Muscle of back (tissue), 11 donors: ENCODE data around the gene GRB2. TPM values are rescaled to one million over a fixed set of nuclear protein-coding genes. Genes with fewer than 3 reads are reported as not detected.
"Not testable (repeated sequence)": the region's sequence is repeated elsewhere in the genome, so short reads cannot be mapped to it uniquely, and the experiment has no call there.

ENCODE experiments used
- DNase-seq, 3 donors: peaks; one replicate each; pipeline versions ENCODE4 v3.0.0 to v3.0.0-alpha.2; 2013
- polyA plus RNA-seq, 10 donors: library from polyadenylated mRNA; unstranded; fragments of 120-200 nt; gene quantifications; one replicate each; pipeline ENCODE4 v1.2.1, GENCODE V29; 2013; ENCODE audit not compliant: insufficient read length in 10 of 10

GRB2 gene
- polyA plus RNA-seq, 10 donors, result 130 to 193 (median 151) TPM

DNA sequence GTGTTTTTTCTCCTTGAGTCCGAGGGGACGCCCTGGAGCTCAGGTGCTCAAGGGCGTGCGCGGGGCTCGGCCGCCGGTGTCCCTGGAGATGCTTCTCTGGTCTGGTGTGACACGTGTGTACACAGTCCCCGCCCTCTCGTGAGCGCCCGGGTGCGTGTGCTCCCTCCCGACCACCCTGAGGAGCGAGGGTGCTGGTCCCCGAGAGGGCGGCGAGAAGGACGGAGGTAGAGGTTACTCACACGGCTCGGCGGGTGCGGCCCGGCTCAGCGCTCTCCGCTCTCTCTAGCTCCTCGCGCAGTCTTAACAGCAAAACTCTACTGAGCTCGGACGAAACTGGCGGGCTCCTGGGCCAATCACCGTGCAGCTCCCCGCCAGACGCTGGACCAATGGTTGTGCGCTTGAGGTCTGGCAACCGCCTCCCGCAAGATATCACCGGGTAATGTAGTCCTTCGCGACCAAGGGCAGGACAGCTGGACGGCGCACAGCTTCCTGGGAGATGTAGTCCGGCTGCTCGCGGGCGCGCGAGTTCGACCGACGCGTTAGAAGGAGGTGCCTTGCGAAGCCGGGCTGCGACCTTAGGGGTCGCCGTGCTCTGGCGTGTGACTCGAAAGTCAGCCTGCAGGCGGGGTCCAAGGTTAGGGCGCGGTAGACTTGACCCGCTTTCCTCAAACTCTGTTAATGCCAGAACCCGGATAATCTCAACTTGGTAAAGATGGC is 116.2 kb downstream of the GRB2 start, which contains the start of gene SLC25A19:
Gene SLC25A19, minus strand, starts transcription at position 319 of the 717 bp plus-strand sequence. CDS start 2,669 bp downstream, outside the sequence.
- peak; percentile 98 to 99 (median 99) for DNase-seq

DNA sequence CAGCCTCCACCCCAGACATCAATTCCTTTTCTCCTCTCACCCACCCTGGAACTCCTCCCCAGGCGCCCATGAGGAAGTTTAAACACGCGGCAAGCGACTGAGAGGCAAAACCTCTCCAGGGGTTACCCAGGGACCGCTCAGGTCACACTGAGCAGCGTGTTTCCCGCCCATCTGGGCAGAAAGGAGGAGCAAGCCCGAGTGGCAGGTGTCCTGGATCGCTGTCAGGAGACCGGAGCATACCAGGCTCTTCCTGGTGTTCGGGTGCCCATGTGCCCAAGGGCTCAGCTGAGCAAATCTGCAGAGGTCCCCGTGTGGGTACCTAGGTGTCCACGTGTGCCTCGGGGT is 116.7 kb downstream of the GRB2 start:
- DNase-seq, result no peak

DNA sequence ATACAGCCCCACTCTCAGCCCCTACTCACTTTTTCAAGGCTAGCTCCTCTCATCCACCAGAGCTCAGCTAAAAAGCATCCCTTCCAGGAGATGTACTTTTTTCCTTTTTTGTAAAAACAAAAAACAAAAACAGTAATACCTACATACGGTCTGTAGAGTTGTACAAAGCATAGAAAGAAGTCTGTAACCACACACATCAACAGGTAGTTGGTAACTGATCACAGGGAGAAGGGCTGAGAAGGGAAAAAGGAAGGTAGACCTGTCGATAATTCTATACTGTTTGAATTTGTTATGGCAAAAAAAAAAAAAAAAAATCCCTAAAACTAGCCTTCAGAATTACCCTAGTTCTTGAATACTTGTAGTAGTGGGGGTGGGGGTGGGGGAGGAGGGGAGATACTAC is 117.1 kb downstream of the GRB2 start:
- no peak for DNase-seq

DNA sequence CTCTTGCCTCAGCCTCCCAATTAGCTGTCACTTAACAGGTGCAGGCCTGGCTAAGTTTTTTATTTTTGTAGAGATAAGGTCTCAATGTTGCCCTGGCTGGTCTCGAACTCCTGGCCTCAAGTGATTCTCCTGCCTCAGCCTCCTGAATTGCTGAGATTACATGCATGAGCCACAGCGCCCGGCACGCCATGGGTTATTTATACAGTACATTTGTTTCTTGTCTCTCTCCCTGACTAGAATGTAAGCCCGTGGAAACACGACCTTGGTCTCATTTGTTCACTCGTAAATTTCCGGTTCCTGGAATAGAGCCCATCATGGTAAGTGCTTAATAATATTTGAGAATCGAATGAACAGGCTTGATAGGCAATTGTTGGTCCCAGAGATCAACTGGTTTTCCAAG is 118.3 kb downstream of the GRB2 start:
- DNase-seq, result no peak

DNA sequence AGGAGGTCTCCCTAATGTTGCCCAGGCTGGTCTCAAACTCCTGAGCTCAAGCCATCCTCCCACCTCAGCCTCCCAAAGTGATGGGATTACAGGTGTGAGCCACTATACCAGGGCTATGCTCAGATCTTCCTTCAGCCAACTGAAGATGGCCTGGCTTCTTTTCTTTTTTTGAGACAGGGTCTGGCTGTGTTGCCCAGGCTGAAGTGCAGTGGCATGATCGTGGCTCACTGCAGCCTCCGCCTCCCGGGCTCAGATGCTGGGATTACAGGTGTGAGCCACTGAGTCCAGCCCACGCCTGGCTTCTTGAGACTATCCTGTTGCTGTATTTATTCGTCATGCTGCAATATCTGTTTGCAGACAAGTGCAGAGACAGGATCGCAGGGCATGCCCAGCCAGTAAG is 120.4 kb downstream of the GRB2 start:
- no peak for DNase-seq

DNA sequence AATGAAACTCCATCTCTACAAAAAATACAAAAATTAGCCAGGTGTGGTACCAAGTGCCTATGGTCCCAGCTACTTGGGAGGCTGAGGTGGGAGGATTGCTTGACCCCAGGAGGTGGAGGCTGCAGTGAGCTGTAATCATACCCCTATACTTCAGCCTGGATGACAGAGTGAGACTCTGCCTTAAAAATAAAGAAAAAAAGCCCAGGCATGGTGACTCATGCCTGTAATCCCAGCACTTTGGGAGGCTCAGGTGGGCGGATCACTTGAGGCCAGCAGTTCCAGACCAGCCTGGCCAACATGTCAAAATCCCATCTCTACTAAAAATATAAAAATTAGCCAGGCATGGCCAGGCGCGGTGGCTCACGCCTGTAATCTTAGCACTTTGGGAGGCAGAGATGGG is 125.3 kb downstream of the GRB2 start:
- not testable (repeated sequence) for DNase-seq

DNA sequence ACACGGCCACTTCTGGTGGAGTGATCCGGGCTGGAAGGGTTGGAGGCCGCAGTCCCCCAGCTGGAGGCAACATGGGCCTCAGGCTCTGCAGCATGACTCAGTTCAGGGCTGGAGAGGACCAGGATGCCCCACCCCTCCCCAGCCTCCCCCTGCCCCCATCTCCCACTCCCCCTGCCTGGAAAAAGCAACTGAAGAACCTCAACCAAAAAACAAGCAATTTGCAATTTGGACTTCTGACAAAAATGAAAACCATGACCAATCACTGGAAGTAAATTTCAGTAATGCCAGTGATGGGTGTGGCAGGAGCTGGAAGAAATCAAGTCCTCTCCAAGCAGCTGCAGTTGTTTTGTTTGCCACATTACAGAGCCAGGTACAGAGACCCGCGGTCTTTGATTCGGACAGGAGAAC is 127.8 kb downstream of the GRB2 start:
- DNase-seq, result no peak

DNA sequence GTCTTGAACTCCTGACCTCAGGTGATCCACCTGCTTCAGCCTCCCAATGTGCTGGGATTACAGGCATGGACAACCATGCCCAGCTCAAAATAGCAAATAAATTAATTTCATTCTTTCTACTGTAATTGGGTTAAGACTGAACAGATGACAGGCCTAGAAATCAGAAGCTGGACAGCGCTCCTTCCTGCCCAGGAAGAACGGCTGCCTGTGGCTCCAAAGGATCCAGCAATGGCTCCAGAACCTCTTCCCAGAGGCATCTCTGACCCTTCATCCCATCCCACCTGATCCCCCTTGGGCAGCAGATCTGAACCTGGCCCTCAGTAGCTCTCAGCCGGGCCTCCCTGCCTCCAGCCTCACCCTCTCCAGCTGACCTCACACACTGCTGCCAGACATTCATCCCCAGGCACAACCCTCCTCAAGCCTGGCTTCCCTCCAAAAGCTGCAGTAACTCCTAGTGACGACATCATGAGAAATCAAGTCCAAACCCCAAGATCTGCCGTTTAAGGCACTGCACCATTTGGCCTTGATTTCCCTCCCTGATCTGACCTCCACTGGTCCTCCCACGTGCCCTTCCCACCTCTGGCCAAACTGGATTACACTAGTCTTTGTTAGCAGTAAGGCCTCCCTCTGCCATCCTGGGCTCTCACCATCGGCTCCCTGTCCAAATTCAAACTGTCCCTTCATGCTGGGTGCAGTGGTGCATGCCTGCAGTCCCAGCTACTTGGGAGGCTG is 131.3 kb downstream of the GRB2 start:
- DNase-seq, result no peak

DNA sequence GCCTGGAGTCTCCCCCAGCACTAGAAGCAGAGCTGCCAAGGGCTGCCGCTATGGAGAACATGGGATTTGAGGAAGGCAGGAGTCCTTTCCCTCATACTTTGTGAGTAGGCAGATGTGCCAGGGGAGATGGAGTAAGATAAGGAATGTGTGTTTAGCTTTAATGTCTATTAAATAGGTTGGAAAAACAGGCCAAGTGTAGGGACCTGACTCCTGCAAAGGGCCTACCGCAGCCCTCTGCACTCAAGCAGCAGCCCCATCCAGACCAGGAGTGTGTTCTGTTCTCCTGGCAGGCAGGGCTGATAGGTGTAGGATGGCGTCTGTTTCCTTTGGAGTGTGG is 132.7 kb downstream of the GRB2 start:
- no peak for DNase-seq

DNA sequence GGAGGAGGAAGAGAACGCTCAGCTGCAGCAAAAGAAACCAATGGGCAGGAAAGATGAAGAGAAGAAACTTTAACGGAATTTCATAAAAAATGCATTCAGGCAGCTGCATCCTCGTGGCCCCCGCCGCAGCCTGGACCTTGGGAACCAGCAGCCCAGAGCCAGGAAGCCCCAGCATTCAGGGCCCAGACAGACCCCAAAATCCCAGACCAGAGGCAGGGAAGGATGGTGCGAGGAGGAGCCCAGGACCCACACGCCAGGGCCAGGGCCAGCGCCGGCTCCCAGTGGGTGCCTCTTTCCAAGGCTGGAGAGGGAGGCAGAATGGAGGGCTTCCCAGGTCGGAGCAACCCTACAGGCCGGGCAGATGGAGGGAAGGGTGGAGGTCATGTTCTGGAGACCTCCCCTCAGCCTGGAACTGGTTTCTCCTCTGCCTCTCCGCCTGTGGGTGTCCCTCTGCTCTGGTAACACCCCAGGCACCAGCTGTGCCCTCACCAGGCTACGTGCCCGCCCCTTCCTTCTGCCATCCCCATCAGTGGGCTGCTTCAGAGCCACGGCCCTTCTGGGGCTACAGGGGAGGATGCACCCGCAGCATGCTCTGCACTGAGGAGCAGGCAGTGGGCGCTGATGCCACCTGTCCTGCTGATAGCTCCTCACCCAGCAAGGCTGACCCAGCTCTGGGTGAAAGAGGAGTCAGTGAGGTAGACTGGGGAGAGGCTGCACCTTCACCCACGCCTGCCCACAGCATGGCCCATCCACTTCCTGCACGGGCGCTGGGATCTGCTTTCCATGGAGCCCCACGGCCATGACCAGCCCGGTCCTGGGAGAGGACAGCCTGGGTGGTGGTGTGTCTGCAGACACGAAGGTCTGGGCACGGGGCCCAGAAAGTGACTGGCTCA is 133.3 kb downstream of the GRB2 start:
- no peak for DNase-seq

DNA sequence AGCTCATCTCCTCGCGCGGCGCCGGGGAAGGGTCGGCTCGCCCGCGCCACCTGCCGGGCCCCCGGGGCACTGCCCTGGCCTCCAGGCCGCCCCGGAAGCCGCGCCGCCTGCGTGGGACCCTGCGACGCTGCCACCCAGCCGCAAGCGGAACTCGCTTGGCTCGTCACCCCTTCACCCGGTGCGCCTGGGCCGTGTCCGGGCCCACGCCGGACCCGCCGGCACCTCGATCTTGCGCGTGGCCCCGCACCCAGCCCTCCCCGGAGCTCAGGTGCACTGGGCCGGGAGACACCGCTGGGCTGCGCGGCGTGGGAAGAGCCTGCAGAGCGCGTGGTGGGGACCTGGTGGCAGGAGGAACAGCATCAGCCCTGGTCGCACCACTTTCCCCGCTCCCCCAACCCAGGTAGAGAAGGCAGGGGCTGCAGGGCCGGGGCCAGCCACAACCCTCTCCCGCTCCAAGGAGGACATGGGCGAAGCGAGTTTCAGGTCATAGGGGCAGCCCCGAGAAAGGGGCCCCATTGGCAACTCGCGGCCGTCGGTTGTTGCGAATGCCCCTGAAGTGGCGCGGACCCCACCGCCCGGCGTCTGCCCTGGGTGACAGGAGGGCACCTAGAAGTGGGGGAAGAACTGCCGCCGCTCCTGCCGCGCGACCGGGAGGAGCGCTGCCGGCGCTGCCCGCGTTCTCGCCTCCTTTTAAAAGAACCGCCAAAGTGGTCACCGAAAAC is 134.1 kb downstream of the GRB2 start:
- peak; percentile 70 to 90 (median 87) for DNase-seq

DNA sequence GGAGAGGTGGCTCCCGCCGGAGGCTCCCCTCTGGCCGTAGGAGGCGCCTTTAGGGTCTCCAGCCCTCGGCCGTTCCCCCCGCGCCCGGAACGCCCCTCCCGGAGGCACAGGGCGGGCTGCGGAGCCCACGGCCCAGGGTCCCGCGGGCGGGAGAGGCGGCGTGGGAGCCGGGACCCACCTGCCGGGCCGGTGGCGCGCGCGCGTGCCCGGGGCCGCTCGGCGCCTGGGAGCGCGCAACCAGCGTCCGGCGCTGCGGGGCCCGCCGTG is 134.6 kb downstream of the GRB2 start, which contains the start of gene MIF4GD:
Gene MIF4GD, minus strand, starts transcription at position 266 of the 267 bp plus-strand sequence. CDS start 1,036 bp downstream, outside the sequence.
- no peak for DNase-seq

DNA sequence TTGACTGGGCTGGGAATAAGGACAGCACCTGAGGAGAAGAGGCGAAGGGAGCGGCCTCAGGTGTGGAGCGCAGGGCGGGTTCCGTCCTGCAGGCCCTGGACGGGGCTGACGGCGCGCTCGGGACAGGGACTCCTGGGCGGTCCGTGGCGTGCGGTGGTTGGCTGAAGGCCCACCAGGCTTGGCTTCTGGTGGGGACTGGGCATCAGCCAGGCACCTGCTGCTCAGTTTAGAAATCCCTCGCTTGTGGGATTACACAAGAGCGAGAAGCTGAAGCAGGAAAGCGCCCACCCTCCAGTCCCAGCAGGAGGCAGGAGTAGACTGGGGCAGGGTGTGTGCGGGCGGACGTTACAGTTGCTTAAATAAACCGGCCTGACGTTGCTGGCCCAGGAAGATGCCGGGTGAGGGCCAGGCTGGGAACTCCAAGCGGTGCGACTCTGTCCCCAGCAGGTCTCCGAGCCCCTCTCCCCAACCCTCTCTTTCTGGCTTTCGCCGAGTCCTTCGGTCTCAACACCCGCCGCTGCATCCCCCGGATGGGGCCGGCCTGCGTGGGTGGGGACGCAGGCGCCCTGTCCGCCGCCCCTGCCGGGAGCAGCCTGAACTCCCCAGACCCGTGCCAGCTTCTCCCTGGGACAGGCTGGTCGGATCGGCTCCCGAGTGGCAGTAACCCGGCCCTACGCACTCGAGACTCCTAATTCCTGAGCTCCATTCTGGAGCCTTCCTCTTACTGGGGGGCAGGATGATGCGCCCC is 135.1 kb downstream of the GRB2 start:
- DNase-seq, result peak; percentile 52 to 87 (median 65)

DNA sequence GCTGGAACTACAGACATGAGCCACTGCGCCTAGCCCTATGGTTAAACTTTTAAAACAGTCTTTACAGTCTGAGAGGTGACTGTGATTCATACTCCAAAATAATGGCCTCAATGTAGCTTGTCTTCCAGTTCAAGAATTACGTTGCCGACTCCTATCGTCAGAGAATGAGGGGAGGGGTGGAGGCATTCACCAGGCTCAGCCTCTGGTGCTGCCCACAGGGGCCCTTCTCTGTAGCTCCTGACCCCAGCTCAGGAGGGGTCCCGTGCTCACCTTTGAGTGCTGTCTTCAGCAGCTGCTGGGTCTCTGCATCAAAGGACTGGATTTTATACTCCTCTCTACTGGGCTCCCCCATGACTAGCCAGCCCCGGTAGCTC is 135.6 kb downstream of the GRB2 start:
- no peak for DNase-seq

Other genes with a start within 250 kb of the GRB2 start
- 100 to 1,000 TPM; 324 to 484 (median 381) TPM for gene SUMO2, start 222.7 kb downstream of the GRB2 start, polyA plus RNA-seq
- gene NUP85, start 200.0 kb downstream of the GRB2 start, polyA plus RNA-seq, result 10 to 100 TPM; 32.9 to 62.6 (median 42.9) TPM
- 10 to 100 TPM; 23.2 to 39.6 (median 32.0) TPM for gene GGA3, start 144.1 kb downstream of the GRB2 start, polyA plus RNA-seq
- gene MRPS7, start 143.8 kb downstream of the GRB2 start, polyA plus RNA-seq, result 10 to 100 TPM; 54.4 to 65.8 (median 59.8) TPM
- 10 to 100 TPM; 11.0 to 15.0 (median 13.1) TPM for gene MIF4GD, start 134.4 kb downstream of the GRB2 start, polyA plus RNA-seq
- 1 to 10 TPM; 4.2 to 8.3 (median 6.1) TPM for gene SLC25A19, start 116.2 kb downstream of the GRB2 start, polyA plus RNA-seq
- 10 to 100 TPM; 34.5 to 65.8 (median 49.3) TPM for gene TMEM94, start 51.0 kb upstream of the GRB2 start, polyA plus RNA-seq
- 10 to 100 TPM; 16.2 to 28.7 (median 19.3) TPM for gene CASKIN2, start 109.9 kb upstream of the GRB2 start, polyA plus RNA-seq
- 10 to 100 TPM; 11.5 to 28.0 (median 20.8) TPM for gene TSEN54, start 110.8 kb upstream of the GRB2 start, polyA plus RNA-seq
- 1 to 10 TPM; 2.8 to 5.3 (median 4.6) TPM for gene LLGL2, start 120.0 kb upstream of the GRB2 start, polyA plus RNA-seq
- 100 to 1,000 TPM in 5 of 10 donors, 10 to 100 TPM in 5; 56.0 to 140 (median 100) TPM for gene MYO15B, start 182.1 kb upstream of the GRB2 start, polyA plus RNA-seq
- 10 to 100 TPM in 2 of 10 donors, 1 to 10 TPM in 8; 5.9 to 10.4 (median 8.8) TPM for gene SMIM5, start 227.8 kb upstream of the GRB2 start, polyA plus RNA-seq